Fibroblast of skin of abdomen (primary cell): Measurements from ENCODE around the gene LNPEP.
"Not testable (repeated sequence)": the region's sequence is repeated elsewhere in the genome, so short reads cannot be mapped to it uniquely, and the experiment has no call there.

Source experiments
- DNase-seq: peaks from one replicate; pipeline ENCODE4 v3.0.0-alpha.2; 2013

Gene LNPEP

DNA sequence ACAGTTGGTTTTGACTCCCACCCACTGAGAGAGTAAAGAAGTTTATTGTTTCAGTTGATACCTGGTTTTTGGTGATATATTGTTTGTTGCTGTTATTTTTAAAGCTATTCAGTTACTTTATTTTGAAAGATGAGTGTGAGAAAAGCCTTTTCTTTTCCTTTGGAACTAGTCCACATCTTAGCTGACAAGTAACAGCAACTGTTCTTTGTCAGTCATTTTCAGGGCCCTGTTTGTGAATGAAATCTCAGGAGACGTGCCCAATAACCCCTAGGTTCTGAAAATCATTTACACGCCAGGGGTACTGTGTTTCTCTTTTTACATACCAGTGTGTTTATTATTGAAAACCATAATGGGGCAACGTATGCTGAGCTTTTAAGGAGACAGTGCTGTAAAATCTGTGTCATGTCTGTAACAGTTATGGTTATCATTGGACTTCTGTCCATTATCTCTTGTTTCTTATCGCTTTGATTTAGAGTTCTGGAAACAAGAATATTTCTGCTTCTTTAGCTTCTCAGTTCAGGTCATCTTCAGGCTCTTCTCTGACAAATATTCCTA is 131.5 kb downstream of the LNPEP start:
- no peak for DNase-seq

DNA sequence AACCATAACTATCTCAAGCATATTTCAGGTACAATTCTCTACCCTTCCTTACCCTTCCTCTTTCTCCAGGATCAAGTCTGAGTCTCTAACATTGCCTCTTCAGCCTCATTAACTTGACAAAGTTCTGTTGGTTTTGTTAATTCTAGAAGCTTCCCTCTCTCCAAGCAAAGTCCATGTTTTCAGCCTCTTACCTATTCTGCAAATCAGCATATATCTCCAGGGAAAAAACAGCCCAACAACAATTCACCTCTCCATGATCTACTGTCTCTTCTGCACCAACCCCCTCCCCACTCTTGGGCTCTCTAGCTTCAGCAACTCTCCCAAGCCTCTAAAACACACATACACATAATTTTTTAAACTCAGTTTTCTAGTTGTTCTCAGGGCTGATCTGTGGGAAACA is 134.4 kb downstream of the LNPEP start:
- no peak for DNase-seq

DNA sequence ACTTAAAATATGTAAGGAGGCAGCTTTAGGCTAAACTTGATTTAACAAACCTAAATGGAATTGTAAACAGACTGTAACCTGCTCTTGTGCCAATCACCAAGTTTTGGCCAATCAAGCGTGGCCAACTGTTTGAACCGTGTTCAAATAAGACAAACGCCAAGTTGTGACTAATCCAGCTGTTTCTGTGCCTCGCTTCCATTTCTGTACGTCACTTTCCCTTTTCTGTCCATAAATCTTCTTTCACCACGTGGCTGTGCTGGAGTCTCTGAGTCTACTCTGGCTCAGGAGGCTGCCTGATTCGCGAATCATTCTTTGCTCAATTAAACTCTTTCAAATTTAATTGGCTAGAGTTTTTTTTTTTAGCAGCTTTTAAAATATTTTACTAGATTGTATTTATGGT is 135.2 kb downstream of the LNPEP start:
- peak; percentile 82 for DNase-seq

DNA sequence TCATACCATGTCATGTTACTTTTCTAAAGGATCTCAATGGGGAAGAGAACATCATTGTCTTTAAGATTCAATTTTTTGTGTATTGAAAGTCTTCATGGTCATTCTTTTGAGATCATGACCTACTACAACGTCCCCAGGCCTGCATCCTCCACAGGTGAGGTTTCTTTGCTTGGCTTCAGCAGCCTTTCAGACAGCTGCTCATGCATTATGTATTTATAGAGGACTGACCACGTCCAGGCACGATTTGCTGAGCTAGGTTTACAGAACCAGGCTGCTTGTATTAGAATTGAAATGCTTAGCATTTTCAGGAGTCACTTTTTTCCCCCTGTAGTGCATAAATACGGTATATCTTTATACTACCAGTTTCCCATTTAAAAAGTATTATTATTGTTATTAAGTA is 136.1 kb downstream of the LNPEP start:
- DNase-seq, result no peak

DNA sequence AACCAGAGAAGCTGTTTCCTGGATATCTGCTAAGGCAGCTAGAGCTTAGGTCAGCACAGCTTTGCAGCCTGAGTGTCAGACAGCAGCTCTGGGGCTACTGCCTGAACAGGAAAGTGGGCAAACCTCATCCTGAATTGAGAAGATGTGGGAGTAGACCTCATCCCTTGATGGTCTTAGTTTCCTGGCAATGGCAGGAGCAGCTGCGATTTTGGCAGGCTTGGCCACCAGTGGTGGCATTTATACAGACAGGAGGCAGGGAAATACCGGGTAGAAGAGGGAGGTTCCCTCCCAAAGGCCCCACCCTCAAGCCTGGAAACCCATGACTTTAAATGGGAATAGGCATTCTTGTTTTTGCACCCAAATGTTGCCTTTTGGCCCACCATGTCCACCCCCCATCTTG is 136.8 kb downstream of the LNPEP start:
- no peak for DNase-seq

DNA sequence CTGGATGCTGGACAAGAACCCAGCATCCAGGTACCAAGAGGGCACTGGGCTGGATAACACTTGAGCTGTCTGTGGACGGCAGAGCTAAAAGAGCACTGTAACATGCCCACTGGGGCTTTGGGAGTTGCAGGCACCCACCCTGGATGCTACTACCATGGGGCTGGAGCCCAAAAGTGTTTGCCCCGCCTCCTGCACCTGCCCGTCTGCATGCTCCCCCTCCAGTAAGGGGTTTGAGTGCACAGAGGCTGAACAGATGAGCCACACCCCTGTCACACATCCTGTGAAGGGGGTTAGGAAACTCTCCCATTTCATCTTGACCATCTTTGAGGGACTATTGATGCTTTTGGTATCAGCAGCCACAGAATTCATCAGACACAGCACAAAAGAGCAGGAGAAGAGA is 137.5 kb downstream of the LNPEP start:
- DNase-seq, result no peak

DNA sequence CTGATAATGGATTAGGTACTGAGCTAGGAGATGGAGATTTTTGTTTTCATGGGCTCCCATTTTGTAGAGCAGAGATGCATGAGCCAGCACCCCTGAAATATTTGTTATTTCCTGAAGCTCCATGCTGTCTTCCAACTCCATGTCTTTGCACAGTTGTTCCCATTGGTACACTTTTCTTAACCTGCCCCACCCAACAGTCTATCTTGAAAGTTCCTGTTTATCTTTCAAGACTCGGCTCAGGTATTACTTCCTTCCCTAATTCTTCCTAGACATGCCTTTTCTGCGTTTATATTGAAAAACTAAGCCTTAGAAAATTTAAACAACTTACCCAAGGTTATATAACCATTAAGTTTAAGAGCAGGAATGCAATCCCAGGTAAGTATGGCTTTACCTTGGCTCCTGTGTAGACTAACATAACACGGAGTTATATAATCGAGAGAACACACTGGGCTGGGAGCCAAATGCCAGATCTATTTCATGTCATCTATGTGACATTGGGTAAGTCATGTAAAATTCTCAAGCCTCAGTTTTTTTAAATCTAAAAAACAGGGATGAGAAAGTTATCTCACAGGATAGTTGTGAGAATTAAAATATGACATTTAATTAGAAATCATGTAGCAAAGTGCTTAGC is 139.1 kb downstream of the LNPEP start:
- no peak for DNase-seq

DNA sequence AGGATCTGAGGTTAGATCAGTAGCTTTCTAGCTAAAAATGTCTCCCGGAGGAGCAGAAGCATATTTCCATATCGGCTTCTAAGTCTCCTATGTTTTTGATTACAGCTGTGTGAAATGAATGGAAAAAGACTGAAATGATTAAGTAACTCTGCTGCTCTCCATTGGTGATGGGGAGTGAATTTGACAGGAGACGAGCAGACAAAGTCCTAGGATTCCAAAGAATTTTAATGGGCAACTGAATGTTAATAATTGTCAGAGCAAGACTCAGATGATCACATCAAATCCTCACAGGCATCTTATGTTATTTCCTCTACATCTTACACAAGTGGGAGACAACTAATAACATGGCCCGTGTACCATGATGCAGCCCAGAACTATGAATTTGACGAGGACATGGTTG is 139.8 kb downstream of the LNPEP start:
- DNase-seq, result peak; percentile 20

DNA sequence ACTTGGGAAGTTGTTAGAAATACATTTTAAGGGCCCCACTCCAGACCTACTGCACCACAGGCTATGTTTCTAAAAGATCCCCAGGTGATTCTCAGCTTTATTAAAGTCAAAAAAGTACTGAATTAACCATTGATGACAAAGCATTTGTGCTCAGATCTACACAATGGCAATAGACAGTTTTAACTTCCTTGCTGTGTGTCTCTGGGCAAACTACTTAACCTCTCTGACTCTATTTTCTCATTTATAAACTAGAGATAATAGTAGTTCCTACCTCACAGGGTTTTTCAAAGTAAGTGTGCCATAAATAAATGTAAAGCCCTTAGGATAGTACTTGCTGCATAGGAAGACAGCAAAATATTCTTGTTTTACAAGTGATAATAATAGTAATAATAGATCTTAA is 140.2 kb downstream of the LNPEP start:
- no peak for DNase-seq

DNA sequence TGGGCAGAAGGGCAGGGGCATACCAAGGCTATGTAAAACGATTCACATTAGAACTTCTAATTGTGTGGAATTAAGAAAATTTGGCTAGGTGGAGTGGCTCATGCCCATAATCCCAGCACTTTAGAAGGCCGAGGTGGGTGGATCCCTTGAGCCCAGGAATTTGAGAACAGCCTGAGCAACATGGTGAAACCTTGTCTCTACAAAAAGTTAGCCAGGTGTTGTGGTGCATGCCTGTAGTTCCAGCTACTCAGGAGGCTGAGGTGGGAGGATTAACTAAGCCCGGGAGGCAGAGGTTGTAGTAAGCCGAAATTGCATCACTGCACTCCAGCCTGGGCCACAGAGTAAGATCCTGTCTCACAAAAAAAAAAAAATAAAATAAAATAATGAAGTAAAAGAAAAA is 141.4 kb downstream of the LNPEP start:
- no peak for DNase-seq

DNA sequence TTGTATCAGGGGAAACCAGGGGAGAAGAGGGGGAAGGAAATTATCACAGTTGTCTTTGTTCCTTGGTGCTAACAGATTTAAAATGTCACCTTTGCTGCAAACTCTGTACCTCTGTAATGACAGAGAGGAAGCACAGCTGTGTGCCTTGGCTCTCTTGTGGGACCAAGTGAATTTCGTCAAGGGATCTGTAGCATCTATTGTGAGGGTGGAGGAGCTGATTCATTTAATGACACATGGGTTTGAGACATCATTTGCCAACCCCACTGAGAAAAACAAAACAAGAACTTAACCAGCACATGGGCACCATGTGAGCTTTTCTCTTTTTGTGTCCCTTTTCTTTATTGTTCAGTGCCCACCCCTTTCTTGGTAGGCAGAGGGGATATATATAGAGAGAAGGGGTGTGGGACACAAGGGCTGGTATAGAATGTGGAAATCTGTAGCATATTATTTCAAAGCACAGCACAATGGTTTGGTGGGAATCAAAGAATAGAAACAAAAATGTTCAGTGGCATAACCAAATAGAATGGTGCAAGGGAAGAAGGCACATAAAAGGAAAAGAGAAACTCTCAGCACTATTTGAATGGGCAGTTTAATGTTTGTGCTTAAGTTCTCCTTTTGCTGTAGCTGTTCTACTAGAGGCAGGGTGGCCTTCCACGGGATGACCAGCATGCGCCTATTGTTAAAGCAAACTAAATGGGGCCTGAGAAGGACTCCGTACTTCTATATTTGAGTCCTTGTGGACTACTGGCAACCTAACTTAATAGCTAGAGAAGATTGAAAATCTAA is 143.3 kb downstream of the LNPEP start:
- no peak for DNase-seq

DNA sequence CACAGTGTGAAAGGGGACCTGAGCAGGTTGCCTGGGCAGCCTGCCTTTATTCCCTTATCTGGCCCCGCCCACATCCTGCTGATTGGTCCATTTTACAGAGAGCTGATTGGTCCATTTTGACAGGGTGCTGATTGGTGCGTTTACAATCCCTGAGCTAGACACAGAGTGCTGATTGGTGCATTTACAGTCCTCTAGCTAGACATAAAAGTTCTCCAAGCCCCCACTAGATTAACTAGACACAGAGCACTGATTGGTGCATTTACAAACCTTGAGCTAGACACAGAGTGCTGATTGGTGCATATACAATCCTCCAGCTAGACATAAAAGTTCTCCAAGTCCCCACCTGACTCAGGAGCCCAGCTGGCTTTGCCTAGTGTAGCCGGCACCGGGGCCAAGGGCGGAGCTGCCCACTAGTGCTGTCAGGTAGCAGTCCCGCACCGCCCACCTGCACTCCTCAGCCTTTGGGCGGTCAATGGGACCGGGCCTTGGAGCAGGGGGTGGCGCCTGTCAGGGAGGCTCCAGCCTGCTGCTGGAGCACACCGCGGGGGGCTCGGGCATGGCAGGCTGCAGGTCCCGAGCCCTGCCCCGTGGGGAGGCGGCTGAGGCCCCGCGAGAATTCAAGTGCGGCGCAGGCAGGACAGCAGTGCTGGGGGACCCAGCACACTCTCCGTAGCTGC is 149.0 kb downstream of the LNPEP start:
- not testable (repeated sequence) for DNase-seq

DNA sequence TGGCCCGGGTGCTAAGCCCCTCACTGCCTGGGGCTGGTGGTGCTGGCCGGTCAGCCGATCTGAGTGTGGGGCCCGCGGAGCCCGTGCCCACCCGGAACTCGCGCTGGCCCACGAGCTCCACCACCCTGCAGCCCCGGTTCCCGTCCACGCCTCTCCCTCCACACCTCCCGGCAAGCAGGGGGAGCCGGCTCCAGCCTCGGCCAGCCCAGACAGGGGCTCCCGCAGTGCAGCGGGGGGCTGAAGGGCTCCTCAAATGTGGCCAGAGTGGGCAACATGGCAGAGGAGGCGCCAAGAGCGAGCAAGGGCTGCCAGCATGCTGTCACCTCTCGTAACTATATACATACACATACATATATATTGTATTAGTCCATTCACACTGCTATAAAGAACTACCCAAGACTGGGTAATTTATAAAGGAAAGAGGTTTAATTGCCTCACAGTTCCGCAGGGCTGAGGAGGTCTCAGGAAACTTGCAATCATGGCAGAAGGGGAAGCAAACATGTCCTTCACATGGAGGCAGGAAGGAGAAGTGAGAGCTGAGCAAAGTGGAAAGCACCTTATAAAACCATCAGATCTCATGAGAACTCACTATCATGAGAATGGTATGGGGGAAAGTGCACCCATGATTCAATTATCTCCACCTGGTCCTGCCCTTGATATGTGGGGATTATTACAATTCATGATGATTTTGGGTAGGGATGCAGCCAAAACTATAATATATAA is 149.7 kb downstream of the LNPEP start:
- no peak for DNase-seq
